GM19452 (cell line): ENCODE data around the gene SLFN11.
"Not testable (repeated sequence)": the region's sequence is repeated elsewhere in the genome, so short reads cannot be mapped to it uniquely, and the experiment has no call there.

ENCODE experiments used
- ATAC-seq: cut with Tn5 transposase; IDR thresholded peaks from one replicate; pipeline ENCODE4 v1.9.1; 2021; ENCODE audit not compliant: unreplicated experiment

Gene SLFN11

DNA sequence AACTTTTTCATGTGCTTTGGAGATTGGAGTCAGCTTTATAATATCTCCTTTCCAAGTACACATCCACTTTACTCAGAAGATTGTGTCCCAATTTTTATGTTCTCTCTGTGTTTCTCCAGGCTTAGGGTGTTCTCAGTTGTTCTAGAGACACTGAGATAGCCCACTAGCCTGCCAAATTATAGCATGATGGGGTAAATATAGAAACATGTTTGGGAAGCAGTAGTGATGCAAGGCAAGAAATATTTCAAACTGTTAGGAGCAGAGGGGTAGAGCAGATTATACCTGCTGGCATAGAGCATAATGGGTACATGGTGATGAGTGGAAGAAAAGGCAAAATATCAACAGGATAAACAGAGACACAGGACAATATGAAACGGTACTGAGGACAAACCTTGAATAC is 12.4 kb downstream of the SLFN11 start:
- ATAC-seq, result no peak

- no peak for ATAC-seq
Measured at GRCh38 chr17:35359398-35359797, 14.0 kb downstream of the SLFN11 start.

DNA sequence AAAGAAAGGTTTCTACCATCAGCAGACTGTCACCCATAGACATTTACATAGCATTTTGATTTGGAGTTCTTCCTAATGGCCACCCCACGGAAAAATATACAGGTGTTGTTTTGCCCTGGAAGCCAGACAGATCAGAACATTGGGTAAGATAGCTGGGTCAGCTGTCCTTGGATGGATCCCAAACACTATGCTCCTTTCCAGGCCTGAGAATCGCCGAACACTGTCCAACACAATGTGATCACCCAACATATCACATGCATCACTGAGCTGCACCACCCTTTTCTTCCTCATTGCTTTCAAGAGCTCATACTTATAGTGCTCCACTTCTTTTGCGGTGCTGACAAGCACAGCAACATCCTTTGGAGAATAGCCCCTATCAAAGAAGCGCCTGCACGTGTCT is 21.1 kb downstream of the SLFN11 start:
- ATAC-seq, result no peak

DNA sequence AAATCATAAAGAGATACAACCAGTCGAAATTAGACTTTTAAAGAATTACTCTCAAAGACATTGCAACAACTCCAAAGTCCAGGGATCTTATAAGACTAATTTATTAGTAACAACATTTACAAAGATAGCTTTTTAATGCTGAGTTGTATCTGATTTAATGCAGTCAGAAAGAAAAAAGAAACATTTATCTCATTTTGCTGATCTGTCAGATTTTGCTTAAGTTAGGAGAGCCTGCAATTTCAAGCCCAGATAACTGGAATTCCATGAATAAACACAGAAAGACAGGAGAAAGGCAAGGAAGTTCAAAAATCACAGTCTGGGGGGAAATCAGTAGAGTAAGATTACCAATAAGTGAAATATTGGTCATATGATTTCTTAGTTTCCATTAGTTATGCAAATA is 22.9 kb downstream of the SLFN11 start:
- no peak for ATAC-seq

GRCh38 chr17:35345926-35346771 is 27.3 kb downstream of the SLFN11 start:
- no peak for ATAC-seq

DNA sequence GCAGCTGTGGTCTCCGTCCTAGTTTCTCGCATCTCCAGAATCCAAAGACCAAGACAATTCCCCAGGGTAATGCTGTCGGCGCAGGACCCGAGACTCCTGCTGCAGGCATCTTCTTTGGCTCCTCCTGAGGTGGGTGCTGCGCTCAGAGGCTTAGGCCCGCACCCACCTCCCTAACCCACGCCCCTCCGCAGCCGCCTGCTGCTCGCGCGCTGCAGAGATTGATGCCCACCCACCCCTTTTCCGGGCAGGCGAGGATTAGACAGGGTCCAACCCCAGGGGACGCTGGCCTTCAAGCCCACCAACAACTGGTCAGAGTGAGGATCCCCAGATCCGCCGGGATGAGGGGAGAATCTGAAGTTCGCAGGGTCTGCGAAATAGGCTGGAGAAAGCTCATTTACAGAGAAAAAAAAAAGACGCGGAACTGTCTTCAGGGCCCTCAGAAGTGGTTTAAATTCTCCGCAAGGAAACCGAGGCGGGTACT is 27.9 kb downstream of the SLFN11 start:
- no peak for ATAC-seq

DNA sequence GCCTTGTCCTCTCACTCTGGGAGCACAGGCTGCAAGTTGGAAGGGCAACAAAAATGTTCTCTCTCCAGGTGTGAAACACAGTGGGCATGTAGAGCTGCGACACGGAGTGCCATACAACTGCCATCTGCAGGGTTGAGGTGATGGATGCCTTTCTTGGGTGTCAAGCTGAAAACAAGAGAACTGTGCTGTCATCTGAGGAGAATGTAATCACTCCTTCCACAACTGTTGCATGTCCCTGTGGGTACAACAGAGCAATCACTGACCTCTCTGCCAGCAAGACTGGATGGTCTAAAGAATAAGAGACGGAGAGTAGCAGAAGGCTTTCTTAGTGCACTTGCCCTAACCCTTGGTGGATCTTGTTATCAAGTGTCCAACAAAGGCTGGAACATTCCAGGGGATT is 29.2 kb downstream of the SLFN11 start:
- no peak for ATAC-seq

DNA sequence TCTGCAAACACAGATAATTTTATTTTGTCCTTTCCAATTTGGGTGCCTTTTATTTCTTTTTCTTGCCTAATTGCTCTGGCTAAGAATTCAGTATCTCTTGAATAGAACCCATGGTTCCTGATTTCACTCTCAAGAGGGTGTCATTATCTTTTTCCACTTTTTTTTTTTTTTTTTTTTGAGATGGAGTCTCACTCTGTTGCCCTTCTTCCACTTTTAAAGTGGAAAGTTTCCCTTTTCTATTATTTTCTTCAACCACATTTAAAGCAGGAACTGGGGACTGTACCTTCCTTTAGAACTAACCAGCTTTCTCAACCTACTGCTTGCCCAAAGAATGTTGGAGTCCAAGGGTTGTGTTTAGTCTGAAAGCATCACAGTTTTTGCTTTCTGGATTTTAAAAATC is 31.1 kb downstream of the SLFN11 start:
- no peak for ATAC-seq

- ATAC-seq, result no peak
Measured at GRCh38 chr17:35341411-35341992, 31.9 kb downstream of the SLFN11 start.

GRCh38 chr17:35338230-35338629 is 35.2 kb downstream of the SLFN11 start:
- ATAC-seq, result no peak

DNA sequence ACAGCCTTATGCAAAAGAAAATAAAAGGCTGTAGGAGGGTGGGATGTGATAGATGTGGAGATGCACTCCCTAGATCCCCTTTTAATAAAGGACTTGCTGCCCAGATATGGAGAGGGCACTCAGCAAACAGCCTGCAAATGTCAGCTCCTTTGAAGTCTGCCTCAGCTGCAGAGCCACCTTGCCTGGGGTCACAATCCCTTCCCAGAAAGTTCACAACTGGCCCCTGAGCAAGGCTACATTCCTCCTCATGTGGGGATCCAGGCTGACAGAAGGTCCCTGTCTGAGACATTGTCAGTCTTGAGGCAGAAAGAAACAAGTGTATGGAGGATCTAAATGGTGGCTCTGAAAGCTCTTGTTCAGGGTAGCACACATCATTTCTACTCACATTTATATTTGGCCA is 36.1 kb downstream of the SLFN11 start:
- no peak for ATAC-seq

DNA sequence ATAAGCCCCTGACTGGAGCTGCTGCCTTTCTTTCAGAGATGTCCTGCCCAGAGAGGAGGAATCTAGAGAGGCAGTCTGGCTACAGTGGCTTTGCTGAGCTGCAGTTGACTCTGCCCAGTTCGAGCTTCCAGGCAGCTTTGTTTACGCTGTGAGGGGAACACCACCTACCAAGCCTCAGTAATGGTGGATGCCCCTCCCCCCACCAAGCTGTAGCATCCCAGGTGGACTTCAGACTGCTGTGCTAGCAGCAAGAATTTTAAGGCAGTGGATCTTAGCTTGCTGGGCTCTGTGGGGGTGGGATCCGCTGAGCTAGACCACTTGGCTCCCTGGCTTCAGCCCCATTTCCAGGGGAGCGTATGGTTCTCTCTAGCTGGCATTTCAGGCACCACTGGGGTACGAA is 39.8 kb downstream of the SLFN11 start:
- ATAC-seq, result not testable (repeated sequence)

DNA sequence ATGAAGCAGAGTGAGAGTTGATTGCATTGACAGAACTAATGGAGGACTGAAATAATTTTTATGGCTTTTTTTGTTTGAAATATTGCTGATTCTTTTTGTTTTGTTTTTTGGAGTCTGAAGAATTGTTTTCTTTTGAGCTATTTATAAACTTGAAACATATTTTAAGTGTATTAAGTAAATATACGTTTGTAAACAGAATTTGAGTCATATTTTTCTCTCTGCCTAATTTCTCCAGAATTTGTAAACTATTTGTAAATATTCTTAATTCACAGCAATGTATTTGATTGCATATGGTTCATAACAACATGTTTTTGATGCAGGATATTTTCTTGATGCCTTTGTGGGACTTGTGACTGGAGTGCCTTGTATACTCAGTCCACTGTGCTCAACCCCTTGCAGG is 50.7 kb downstream of the SLFN11 start:
- no peak for ATAC-seq

DNA sequence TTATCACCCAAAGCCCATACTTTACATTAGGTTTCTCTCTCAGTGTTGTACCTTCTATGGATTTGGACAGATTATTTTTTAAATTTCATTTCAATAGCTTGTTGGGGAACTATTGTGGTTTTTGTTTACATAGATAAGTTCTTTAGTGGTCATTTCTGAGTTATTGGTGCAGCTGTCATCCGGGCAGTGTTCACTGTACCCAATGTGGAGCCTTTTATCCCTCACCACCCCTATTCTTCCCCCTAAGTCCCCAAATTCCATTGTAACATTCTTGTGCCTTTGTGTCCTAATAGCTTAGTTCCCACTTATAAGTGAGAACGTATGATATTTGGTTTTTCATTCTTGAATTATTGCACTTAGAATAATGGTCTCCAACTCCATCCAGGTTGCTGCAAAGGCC is 57.5 kb downstream of the SLFN11 start:
- ATAC-seq, result no peak

DNA sequence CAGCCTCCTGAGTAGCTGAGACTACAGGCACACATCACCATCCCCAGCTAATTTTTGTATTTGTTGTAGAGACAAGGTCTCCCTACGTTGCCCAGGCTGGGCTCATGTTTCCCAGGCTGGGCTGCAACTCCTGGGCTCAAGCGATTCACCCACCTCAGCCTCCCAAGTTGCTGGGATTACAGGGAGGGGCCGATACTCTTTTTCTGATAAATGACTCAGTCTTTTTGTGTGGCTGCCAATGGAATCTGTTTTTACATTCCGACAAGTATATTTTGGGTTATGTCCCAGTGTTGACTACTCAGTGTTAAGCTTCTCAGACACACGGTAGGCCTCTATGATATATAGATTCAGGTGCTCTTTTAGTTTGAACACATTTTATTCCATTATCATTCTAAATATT is 58.1 kb downstream of the SLFN11 start:
- ATAC-seq, result no peak

DNA sequence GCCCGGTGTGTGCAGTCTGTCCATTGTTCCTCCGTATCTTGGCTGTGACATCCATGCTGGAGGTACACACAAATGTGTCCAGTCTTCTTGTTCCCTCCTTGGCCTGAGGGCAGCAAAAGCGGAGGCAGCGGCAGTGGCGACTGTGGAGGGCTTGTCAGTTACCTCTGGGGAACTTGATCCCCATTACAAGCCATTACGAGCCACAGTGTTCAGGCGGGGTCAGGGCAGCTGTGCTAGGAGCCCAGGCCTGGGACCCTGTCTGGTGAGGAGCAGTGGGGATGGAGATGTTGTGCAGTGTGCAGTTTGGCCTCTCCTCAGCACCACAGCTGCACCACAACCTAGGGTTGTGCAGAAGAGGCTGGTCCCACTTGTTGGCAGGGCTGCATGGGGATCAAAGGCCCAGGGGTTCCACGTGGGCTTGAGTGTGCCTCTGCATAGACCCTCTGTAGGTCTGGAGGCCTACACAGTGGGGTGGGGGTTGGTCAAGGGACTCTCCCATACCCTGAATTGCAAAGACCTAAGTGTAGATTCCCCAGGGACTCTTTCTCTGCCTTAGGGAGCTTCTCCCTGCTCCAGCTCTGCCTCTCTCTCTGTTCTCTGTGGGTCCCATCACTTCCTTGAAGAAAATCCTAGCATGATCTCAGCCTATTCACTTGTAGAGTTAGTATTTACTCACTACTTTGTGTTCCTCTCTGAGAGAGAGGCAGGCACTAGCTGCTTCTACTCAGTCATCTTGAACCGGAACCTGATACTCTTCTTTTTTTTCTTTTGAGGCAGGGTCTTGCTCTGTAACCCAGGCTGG is 58.8 kb downstream of the SLFN11 start:
- no peak for ATAC-seq

GRCh38 chr17:35313875-35314409 is 59.5 kb downstream of the SLFN11 start:
- no peak for ATAC-seq

DNA sequence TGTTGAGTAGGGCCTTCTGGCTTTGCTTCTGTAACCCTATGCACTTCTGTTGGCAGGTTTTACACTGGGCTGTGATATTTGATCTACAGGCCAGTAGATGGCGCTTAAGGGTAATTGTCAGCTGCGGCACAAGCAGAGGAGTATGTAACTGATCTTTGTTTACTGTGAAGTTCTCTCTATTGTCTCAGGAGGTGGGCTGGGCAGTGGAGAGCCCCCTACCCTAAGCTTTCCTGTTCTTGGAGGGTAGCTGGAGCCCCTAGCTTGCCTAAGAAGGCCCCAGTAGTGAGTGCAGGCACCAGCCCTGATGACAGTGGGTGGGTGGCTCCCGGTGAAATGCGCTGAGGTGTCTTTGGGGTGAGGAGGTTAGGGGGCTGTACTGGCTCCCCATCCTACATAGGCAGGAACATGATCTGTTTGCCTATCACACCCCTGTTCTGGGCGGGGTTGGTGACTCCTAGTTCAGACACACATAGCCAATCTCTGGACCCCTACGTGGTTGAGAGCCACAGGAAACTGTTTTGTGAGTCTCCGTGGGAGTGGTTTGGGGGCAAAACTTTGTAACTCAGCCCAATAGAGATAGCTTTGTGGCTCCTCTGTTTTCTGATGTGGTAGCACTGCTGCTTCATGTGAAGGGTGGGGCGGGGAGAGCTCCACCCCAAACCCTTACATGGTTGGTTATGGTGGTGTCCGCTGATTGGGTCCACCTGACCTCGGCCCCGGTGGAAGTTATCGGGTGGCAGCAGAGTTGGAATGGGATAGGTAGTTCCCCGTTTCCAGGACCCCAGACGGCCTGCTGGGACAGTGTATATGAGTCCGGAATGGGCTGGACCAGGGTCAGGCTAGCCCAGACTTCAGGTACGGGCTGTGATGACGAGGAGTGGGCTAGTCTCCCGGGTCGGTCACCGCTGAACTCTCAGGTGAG is 60.4 kb downstream of the SLFN11 start:
- peak; percentile 69 for ATAC-seq

DNA sequence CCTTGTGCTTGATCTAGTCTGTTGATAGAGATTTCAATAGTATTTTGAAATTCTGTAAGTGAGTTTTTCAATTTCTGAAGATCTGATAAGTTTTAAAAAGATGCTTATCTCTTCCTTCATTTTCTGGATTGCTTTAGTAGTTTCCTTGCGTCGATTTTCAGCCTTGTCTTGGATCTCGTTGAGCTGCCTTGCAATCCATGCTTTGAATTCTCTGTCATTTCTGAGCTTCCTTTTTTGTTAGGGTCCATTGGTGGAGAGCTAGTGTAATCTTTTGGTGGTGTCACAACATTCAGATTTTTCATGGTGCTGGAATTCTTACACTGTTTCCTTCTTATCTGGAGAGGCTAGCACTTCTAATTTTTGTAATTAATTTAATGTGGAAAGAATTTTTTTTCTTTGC is 61.1 kb downstream of the SLFN11 start:
- no peak for ATAC-seq

DNA sequence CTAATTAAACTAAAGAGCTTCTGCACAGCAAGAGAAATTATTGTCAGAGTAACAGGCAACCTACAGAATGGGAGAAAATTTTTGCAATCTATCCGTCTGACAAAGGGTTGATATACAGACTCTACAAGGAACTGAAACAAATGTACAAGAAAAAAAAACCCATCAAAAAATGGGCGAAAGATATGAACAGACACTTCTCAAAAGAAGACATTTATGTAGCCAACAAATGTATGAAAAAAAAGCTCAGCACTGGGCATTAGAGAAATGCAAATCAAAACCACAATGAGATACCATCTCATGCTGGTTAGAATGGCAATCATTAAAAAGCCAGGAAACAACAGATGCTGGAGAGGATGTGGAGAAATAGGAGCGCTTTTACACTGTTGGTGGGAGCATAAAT is 64.1 kb downstream of the SLFN11 start:
- not testable (repeated sequence) for ATAC-seq
